Hepatocyte (in vitro differentiated cells): ENCODE data around the gene PRDM16.

Experiments
- EZH2phosphoT487 ChIP-seq: fragments of 200-600 bp; sonication (generic); IDR thresholded peaks from one replicate; pipeline ENCODE4 v1.6.1; 2018; ENCODE audit warnings: antibody characterized with exemption, mild to moderate bottlenecking, low read depth, moderate library complexity; ENCODE audit not compliant: unreplicated experiment, severe bottlenecking
- TF ChIP-seq, protein P1 (sequence below): fragments of 200-600 bp; sonication (generic); IDR thresholded peaks from 2 replicates; pipeline ENCODE4 v1.5.1; 2016; ENCODE audit warnings: antibody characterized with exemption, mild to moderate bottlenecking; ENCODE audit not compliant: poor library complexity

- TF ChIP-seq, protein P1, sequence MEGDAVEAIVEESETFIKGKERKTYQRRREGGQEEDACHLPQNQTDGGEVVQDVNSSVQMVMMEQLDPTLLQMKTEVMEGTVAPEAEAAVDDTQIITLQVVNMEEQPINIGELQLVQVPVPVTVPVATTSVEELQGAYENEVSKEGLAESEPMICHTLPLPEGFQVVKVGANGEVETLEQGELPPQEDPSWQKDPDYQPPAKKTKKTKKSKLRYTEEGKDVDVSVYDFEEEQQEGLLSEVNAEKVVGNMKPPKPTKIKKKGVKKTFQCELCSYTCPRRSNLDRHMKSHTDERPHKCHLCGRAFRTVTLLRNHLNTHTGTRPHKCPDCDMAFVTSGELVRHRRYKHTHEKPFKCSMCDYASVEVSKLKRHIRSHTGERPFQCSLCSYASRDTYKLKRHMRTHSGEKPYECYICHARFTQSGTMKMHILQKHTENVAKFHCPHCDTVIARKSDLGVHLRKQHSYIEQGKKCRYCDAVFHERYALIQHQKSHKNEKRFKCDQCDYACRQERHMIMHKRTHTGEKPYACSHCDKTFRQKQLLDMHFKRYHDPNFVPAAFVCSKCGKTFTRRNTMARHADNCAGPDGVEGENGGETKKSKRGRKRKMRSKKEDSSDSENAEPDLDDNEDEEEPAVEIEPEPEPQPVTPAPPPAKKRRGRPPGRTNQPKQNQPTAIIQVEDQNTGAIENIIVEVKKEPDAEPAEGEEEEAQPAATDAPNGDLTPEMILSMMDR = no peak
- TF ChIP-seq EZH2phosphoT487 = no peak
Measured at GRCh38 chr1:3285106-3285740, 216.2 kb downstream of the PRDM16 start.
